HG03175 (cell line): Measurements from ENCODE around the gene ZNF639.
"Not testable (repeated sequence)": the region's sequence is repeated elsewhere in the genome, so short reads cannot be mapped to it uniquely, and the experiment has no call there.

Experiments used
- ATAC-seq: cut with Tn5 transposase; IDR thresholded peaks from one replicate; pipeline ENCODE4 v1.9.1; 2021; ENCODE audit warnings: mild to moderate bottlenecking, moderate library complexity; ENCODE audit not compliant: unreplicated experiment

ZNF639 gene, protein sequence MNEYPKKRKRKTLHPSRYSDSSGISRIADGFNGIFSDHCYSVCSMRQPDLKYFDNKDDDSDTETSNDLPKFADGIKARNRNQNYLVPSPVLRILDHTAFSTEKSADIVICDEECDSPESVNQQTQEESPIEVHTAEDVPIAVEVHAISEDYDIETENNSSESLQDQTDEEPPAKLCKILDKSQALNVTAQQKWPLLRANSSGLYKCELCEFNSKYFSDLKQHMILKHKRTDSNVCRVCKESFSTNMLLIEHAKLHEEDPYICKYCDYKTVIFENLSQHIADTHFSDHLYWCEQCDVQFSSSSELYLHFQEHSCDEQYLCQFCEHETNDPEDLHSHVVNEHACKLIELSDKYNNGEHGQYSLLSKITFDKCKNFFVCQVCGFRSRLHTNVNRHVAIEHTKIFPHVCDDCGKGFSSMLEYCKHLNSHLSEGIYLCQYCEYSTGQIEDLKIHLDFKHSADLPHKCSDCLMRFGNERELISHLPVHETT

DNA sequence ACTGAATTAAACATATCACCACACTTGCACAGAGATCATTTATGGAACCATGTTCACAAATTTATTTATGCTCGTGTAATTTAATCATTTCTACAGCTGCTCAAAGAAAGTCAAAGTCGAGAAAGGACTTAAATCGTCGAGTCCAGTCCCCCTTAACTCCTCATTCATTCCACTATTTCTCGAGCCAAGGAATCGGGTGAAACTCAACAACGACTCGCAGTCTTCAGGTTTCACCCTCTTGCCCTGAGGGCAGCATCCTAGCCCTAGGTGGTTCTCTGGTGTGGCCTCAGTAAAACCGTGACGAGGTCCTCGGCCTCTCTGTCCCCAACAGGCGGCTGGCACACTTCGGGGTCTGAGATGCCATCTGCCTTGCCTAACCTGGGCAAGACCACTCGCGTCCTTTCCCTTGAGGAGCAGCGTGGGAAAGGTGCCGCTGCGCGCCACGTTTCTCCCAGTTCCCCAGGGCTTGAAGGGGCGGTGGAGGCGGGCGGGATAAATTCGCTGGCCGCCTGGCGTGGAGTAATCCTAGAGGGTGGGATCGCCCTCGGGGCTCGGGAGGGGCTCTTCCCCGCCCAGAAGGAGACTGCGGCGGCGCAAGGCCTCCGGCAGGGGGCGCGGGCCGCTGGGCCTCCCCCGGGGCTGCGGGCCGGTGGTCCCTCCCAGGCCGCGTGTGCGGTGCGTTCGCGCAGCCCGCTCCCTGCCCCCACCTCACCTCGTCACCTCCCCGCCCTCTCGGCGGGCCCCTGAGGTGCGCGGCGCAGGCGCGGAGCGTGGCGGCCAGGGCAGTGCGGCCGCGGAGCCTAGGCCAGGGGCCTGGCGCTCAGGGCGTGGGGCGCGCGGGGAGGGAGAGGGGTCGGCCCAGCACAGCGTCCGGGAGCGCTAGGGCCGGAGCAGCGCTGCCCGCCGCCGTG, at the start of gene ZNF639:
Gene ZNF639 (plus strand): TSS at position 746 of the 911 bp plus-strand sequence. CDS start 5,263 bp downstream, outside the sequence.
- peak; percentile 78 for ATAC-seq

DNA sequence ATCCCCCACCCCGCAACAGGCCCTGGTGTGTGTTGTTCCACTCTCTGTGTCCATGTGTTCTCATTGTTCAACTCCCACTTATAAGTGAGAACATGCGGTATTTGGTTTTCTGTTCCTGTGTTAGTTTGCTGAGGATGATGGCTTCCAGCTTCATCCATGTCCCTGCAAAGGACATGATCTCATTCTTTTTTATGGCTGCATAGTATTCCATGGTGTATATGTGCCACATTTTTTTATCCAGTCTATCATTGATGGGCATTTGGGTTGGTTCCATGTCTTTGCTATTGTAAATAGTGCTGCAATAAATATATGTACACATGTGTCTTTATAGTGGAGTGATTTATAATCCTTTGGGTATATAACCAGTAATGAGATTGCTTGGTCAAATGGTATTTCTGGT, 48.4 kb upstream of the ZNF639 start:
- not testable (repeated sequence) for ATAC-seq

DNA sequence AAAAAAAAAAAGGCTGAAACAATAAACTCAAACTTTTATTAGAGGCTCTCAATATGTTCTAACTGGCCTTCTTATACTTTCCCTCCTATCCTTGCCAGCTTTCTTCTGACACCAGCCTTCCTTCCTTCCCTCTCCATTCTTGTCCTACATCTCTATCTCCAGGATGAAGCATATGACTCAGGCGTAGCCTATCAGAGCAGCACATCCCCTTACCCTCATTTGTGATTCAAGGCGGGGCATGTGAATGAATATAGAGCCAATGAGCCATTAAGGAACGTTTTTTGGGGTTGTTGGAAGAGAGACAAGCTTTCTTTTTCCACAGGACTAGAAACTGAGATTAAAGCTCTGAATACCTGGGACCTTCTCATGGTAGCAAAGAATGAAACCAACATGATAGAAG, 46.8 kb upstream of the ZNF639 start:
- no peak for ATAC-seq

DNA sequence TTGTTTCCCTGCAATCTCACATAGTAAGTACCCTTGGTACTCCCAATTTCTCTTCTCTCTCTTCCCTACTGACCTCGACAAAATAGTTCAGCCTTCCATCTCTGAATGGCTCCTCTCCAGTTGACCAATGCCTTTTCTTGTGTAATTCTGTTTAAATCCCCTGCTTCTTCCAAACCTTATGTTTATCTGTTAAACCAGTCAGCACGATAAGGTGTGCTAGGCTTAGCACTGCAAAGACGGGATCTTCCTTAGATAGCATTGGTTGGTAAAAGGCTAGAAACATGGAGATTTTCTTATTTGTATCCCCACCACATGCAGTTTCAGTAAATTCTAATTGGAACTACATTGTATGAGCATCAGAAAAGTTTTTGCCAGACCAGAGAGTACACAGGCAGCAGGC, 46.1 kb upstream of the ZNF639 start:
- no peak for ATAC-seq

DNA sequence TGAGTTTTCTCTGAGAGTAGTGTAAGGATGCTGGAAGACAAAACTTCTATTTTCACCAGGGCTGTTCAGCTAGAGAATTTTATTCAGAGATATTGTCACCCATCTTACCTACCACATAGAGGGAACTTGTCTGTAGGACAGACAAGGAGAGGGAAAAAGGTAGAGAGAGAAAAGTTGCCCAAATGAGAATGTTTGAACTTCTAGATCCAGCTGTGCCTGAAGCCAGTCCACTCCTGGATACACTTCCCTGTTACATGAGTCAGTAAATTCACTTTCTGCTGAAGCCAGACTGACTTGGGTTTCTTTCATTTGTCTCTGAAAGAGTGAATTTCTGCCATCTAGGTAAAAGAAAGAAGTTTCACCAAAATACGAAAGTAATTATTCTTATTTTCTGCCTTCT, 44.7 kb upstream of the ZNF639 start:
- ATAC-seq, result no peak

DNA sequence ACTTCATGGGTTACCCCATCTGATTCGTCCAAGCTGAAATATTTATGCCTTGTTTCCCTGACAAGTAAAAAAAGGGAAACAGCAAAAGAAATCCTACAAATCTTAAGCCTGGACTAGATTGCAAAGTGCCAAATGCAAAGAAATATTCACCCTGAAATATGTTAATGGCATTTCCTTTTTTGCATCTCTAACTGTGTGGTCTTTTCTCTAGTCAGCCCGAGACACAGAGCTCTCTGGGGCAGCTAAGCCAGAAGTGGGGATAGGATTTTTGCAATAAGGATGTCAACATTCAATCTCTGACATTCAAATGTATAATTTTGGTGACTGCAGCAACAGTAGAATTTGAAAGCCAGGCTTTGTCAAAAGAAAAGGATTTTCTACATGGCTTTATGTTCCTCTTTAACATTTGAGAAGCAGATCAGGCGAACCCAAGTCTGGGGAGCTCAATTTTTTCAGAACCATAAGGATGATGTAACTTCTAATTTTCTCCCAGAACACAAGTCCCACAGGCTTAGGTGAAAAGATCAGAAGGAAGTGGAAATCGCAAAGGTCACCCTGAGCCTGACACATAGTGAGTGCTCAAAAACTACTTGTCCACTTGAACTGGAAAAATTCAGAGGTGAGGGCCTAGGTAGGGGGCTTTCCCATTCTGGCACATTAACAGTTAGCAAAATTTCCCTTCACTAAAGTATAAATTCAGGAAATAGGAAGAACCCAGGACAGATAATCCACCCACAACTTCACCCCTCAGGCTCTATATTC, 43.7 kb upstream of the ZNF639 start:
- no peak for ATAC-seq

DNA sequence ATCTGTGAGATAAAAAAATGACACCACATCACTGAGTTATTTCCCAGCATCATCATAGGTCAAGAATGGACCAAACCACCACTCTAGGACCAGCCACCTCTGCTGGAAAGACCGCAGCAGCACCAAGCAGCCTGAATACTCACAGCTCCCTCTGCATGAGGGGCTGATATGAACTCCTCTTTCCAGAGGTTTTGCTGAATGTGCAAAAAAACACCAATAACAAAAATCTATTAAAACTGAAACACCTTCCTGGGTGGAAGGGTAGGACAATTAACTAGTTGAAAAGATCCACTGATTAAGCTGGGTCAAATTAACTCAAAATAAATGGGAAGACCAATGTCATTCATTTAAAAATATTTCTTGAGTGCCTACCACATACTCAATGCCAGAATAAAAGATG, 43.0 kb upstream of the ZNF639 start:
- ATAC-seq, result no peak

DNA sequence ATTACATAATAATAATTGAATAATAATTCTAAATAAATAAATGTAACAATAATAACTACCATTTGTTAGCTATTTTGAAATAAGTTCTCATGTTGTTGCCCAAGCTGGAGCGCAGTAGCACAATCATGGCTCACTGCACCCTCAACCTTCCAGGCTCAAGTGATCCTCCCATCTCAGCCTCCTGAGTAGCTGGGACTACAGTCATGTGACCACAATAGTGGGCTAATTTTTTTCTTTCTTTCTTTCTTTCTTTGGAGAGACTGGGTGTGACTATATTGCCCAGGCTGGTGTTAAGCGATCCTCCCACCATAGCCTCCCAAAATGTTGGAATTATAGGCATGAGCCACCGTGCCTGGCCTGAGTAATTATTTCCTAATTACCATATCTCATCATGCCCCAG, 41.0 kb upstream of the ZNF639 start:
- ATAC-seq, result no peak

DNA sequence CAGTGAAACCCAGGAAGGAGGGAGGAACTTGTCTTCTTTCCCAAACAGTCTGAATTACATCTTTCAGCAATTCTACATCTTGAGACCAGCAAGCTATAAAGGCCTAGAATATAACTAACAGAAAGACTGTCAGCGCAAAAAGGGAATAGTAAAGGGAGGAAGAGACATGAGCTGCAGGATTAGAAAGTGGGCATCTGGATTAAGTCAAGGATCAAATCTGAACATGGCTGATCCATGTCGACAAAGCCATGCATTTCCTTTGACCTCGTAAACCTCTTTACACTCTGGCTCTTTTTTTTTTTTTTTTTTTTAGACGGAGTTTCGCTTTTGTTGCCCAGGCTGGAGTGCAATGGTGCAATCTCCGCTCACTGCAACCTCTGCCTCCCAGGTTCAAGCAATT, 36.5 kb upstream of the ZNF639 start:
- ATAC-seq, result no peak

DNA sequence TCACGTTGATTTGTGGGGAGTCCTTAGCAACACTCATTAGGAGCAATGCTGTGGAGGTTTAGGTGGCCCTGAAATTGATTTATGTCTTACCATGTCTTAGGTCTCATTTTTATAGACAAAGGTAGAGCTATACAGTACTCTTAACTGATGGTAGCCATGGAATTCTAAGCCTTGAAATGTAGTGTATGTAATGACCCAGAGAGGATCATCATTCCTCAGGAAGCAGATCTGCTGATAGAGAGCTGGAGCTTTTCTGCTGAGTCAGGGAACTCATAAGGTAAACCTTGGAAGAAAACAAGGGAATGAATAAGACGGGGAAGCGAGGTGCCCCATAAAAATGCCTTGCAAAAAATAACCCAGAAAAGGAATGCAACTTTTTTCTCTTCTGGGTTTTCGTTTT, 34.0 kb upstream of the ZNF639 start:
- ATAC-seq, result no peak

DNA sequence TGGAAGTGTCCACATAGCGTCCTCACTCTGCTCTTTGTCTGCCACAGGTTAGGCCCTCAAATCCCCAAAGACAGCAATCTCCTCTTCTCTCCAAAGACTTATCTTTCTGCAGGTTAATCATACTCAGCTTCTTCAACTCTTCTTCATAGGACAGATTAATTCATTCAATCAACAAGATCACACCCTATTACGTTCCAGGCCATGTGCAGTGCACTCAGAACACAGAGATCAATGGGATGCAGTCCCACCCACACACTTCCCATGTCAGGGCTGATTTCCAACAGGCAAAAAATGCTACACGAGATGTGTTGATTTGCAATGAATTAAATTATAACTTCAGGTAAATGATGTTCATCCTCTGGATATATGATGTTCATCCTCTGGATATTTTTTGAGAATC, 33.5 kb upstream of the ZNF639 start:
- no peak for ATAC-seq

DNA sequence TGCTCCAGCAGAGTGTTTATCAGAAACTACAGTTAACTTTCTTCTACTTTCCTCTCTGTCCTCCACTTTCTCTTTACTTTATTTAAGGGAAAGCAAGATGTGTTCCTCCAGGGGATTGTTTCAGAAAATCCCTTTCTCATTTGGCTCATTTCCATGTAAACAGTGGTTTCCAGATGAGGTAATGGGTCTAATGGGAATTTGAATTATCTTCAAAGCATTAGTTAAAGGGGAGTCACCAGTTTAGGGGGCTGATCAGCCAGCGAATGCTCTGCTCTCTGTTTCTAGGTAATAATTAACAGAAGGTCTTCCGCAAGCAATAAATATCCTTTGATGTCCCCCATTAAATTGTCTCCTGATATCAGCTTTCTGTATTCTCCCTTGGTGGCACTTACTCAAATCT, 30.4 kb upstream of the ZNF639 start:
- ATAC-seq, result no peak

DNA sequence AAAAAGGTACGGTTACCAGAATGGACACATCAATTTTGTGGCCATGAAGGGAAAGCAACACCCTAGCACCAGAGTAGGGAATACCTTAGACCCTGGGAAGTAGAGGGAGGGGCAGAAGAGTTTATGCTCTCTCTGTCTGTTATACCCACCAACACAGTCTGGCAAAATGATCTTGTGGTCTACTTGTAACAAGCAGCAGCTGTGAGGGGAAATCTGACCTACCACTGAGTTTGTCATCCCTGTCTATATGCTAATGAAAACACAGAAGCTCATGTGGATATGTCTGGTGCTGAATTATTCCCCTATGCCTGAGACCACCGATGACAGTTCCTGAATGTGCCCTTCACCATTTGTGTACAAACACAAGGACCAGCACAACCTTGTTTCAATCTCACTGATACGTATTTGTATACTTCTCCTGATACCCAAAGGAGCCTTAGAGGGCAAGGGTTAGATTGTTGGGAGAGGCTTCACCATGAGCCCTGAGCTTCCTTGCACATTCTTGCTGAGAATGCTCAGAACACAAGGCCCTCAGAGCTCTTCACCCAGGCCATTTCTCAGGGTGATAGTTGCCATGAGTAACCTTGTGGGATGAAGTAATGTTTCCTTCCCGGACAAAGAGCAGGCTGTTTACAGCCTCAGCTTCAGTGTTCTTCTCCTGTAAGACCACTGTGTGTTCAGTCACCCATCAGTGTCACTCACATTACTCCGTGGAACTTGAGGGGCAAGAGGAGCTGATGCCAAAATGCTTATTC, 24.7 kb upstream of the ZNF639 start:
- ATAC-seq, result no peak

DNA sequence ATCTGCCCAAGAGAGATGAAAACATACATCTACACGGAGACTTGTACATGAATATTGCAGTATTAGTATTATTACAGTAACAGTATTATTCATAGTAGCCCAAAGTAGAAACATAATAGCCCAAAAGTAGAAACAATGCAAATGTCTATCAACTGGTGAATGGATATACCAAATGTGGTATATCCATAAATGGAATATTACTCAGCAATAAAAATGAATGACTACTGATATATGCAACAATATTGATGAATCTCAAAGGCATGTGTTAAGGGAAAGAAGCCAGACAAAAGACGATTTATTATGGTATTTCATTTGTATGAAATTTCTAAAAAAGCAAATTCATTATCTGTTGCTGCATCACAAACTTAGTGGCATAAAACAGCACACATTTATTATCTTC, 23.5 kb upstream of the ZNF639 start:
- no peak for ATAC-seq

DNA sequence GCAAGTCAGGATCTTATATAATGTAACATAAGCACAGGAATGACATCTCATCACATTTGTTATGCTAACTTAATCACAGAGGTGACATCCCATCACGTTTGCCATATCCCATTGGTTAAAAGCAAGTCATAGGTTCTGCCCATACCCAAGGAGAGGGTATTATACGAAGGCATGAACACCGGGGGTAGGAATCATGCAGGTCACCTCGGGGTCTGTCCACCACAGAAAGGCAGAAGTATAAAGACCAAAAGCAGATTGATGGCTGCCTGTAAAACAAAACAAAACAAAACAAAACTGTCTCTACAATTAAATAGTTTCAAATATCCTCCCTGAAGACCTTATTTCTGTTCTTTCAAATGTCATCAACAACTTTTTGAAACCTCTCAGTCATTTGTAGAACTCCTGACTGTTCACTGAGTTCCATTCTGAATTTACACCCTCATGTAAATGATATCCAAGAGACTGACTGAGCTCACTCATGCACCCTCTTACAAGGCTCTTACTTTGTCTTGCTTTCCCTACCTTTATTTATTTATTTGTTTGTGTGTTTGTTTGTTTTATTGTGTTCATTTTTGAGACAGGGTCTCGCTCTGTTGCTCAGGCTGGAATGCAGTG, 22.7 kb upstream of the ZNF639 start:
- ATAC-seq, result no peak

DNA sequence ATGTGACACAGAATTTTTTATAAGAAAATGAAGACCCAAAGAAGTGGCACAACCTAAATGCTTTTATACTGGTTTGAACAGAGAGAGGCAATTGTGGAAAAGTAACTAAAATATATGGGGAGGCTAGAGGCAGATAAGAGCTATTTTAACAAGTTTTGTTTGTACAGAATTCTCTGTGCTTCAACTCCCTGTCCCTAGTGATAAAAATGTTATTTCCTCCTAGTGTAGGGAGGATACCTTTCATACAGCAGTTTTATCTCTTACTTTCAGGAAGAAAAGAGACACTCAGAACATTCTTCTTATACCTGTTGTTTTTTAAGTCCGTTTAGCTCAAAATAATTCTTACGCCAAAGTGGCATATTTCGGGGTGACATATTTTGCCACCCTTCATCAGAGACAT, 21.2 kb upstream of the ZNF639 start:
- no peak for ATAC-seq

DNA sequence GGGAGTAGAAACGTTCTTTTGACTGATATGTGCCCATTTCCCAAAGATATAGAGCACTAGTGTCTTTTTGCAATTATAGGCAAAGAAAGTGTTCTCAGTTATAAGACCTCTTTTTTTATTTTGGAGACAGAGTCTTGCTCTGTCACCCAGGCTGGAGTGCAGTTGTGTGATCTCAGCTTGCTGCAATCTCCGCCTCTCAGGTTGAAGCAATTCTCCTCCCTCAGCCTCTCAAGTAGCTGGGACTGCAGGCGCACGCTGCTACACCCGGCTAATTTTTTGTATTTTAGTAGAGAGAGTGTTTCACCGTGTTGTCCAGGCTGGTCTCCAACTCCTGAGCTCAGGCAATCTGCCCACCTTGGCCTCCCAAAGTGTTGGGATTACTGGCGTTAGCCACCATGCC, 20.7 kb upstream of the ZNF639 start:
- ATAC-seq, result no peak

DNA sequence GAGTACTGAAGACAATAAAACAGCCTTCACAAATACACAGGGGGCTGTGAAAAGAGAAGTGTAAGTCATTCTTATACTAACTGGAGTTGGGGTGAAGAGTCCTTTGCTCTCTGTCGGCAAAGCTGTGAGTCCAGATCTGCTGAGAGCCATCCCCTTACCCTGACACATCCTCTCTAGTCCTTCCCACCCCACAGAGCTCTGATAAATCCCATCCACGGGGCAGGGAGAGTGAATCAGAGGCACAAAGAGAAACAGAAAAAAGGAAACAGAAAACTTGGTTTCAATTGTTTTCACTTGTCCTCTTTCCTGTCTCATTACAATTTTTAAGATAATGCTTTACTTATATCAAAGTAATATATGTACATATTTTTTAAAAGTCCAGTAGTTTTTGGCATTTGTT, 18.2 kb upstream of the ZNF639 start:
- no peak for ATAC-seq

DNA sequence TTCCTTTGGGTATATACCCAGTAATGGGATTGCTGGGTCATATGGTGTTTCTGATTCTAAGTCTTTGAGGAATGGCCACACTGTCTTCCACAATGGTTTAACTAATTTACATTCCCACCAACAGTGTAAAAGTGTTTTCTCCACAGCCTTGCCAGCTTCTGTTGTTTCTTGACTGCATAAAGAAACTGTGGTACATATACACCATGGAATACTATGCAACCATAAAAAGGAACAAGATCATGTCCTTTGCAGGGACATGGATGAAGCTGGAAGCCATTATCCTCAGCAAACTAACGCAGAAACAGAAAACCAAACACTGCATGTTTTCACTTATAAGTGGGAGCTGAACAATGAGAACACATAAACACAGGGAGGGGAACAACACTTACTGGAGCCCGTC, 15.5 kb upstream of the ZNF639 start:
- not testable (repeated sequence) for ATAC-seq

DNA sequence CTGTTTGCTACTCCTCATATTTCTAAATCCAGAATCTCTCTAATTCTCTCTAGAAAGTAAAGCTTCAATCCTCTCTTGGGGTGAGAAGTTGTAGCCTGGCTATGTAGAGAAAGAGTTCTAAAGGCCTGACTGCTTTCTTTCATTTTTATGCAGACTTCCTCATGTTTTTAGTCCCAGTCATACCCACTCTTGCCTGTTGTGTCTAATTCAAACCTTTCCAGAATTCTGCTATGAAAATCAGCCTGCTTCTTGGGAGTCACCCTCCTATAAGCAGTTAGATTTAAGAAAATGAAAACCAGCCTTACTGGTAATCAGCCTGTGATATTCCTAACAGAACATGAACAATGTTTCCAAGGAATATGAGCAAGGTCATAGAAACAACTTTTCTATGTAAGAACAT, 14.8 kb upstream of the ZNF639 start:
- no peak for ATAC-seq
